ENCODE results near the gene RDH5. TPM values are rescaled to one million over a fixed set of nuclear protein-coding genes. Genes with fewer than 3 reads are reported as not detected.

Gene RDH5
- total and polyA plus RNA-seq, 2 of the 13 experiments (the other 11 are each of a cell fraction or from before 2014, with no cell fraction given): 2.6 to 5.7 TPM

GRCh38 chr12:55723516-55724225 lies 3.5 kb downstream of the RDH5 start (continued):
- TF ChIP-seq SNAPC2 (CRISPR knock-in tag; IDR thresholded peaks at IDR 0.05): no peak
- no peak for TF ChIP-seq ZEB1 (IDR thresholded peaks at IDR 0.05; ENCODE audit: insufficient replicate concordance, low read depth)
- TF ChIP-seq ZNF772 (CRISPR knock-in tag; IDR thresholded peaks at IDR 0.05): 0 out of 2 replicates have a peak, but pooled peaks have one; percentile 21
- TF ChIP-seq ZNF335 (CRISPR knock-in tag; IDR thresholded peaks at IDR 0.05): no peak
- no peak for TF ChIP-seq NFRKB (IDR thresholded peaks at IDR 0.05)
- TF ChIP-seq KDM5B (CRISPR knock-in tag; IDR thresholded peaks at IDR 0.05; ENCODE audit: borderline replicate concordance): no peak
- no peak for TF ChIP-seq DMAP1 (CRISPR knock-in tag; IDR thresholded peaks at IDR 0.05)
- TF ChIP-seq, protein P1, sequence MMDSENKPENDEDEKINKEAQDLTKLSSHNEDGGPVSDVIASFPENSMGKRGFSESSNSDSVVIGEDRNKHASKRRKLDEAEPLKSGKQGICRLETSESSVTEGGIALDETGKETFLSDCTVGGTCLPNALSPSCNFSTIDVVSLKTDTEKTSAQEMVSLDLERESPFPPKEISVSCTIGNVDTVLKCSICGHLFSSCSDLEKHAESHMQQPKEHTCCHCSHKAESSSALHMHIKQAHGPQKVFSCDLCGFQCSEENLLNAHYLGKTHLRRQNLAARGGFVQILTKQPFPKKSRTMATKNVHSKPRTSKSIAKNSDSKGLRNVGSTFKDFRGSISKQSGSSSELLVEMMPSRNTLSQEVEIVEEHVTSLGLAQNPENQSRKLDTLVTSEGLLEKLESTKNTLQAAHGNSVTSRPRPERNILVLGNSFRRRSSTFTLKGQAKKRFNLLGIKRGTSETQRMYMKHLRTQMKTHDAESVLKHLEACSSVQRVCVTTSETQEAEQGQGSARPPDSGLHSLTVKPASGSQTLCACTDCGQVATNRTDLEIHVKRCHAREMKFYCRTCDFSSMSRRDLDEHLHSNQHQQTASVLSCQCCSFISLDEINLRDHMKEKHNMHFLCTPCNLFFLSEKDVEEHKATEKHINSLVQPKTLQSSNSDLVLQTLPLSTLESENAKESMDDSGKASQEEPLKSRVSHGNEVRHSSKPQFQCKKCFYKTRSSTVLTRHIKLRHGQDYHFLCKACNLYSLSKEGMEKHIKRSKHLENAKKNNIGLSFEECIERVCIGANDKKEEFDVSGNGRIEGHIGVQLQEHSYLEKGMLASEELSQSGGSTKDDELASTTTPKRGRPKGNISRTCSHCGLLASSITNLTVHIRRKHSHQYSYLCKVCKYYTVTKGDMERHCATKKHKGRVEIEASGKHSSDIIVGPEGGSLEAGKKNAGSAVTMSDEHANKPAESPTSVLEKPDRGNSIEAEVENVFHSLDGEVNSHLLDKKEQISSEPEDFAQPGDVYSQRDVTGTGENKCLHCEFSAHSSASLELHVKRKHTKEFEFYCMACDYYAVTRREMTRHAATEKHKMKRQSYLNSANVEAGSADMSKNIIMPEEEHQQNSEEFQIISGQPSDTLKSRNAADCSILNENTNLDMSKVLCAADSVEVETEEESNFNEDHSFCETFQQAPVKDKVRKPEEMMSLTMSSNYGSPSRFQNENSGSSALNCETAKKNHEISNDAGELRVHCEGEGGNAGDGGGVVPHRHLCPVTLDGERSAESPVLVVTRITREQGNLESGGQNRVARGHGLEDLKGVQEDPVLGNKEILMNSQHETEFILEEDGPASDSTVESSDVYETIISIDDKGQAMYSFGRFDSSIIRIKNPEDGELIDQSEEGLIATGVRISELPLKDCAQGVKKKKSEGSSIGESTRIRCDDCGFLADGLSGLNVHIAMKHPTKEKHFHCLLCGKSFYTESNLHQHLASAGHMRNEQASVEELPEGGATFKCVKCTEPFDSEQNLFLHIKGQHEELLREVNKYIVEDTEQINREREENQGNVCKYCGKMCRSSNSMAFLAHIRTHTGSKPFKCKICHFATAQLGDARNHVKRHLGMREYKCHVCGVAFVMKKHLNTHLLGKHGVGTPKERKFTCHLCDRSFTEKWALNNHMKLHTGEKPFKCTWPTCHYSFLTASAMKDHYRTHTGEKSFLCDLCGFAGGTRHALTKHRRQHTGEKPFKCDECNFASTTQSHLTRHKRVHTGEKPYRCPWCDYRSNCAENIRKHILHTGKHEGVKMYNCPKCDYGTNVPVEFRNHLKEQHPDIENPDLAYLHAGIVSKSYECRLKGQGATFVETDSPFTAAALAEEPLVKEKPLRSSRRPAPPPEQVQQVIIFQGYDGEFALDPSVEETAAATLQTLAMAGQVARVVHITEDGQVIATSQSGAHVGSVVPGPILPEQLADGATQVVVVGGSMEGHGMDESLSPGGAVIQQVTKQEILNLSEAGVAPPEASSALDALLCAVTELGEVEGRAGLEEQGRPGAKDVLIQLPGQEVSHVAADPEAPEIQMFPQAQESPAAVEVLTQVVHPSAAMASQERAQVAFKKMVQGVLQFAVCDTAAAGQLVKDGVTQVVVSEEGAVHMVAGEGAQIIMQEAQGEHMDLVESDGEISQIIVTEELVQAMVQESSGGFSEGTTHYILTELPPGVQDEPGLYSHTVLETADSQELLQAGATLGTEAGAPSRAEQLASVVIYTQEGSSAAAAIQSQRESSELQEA (CRISPR knock-in tag; IDR thresholded peaks at IDR 0.05; ENCODE audit: not compliant biosample characterization): no peak
- no peak for TF ChIP-seq SIN3A (IDR thresholded peaks at IDR 0.05; ENCODE audit: borderline replicate concordance, low read depth, low read length)
- TF ChIP-seq, protein P2, sequence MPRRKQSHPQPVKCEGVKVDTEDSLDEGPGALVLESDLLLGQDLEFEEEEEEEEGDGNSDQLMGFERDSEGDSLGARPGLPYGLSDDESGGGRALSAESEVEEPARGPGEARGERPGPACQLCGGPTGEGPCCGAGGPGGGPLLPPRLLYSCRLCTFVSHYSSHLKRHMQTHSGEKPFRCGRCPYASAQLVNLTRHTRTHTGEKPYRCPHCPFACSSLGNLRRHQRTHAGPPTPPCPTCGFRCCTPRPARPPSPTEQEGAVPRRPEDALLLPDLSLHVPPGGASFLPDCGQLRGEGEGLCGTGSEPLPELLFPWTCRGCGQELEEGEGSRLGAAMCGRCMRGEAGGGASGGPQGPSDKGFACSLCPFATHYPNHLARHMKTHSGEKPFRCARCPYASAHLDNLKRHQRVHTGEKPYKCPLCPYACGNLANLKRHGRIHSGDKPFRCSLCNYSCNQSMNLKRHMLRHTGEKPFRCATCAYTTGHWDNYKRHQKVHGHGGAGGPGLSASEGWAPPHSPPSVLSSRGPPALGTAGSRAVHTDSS (CRISPR knock-in tag; conservative IDR thresholded peaks at IDR 0.05): no peak
- TF ChIP-seq, protein P3, sequence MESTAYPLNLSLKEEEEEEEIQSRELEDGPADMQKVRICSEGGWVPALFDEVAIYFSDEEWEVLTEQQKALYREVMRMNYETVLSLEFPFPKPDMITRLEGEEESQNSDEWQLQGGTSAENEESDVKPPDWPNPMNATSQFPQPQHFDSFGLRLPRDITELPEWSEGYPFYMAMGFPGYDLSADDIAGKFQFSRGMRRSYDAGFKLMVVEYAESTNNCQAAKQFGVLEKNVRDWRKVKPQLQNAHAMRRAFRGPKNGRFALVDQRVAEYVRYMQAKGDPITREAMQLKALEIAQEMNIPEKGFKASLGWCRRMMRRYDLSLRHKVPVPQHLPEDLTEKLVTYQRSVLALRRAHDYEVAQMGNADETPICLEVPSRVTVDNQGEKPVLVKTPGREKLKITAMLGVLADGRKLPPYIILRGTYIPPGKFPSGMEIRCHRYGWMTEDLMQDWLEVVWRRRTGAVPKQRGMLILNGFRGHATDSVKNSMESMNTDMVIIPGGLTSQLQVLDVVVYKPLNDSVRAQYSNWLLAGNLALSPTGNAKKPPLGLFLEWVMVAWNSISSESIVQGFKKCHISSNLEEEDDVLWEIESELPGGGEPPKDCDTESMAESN (CRISPR knock-in tag; conservative IDR thresholded peaks at IDR 0.05): no peak
- TF ChIP-seq, protein P4, sequence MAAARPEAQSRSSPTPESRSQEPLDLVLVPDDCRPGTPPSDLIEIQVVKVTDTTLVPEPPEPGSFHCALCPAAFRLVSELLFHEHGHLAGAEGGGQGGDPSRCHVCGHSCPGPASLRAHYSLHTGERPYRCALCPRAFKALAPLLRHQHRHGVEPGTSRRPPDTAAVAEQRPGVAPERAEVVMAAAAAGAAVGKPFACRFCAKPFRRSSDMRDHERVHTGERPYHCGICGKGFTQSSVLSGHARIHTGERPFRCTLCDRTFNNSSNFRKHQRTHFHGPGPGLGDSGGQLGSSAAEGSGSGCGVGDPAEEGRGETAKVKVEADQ (CRISPR knock-in tag; IDR thresholded peaks at IDR 0.05; ENCODE audit: borderline replicate concordance): no peak
- TF ChIP-seq ZNF430 (CRISPR knock-in tag; IDR thresholded peaks at IDR 0.05): no peak
- TF ChIP-seq HOXA5 (CRISPR knock-in tag; IDR thresholded peaks at IDR 0.05): no peak
- TF ChIP-seq ZFY (CRISPR knock-in tag; IDR thresholded peaks at IDR 0.05): no peak
- no peak for TF ChIP-seq ZNF331 (CRISPR knock-in tag; IDR thresholded peaks at IDR 0.05)
- no peak for TF ChIP-seq ZNF251 (CRISPR knock-in tag; IDR thresholded peaks at IDR 0.05)
- no peak for TF ChIP-seq ZBTB42 (CRISPR knock-in tag; IDR thresholded peaks at IDR 0.05)
- no peak for TF ChIP-seq ZNF17 (CRISPR knock-in tag; IDR thresholded peaks at IDR 0.05)
